Erythroblast (primary cell): ENCODE results near the gene TMEM250.

ENCODE experiments used
- GATA1 ChIP-seq: IDR thresholded peaks from 2 replicates; pipeline ENCODE4 v1.6.1; 2011; ENCODE audit warnings: low read depth, mild to moderate bottlenecking, control low read depth, low read length, moderate library complexity
- POLR2A ChIP-seq: IDR thresholded peaks from 2 replicates; pipeline ENCODE4 v1.6.1; 2011; ENCODE audit warnings: mild to moderate bottlenecking, low read length

- TF ChIP-seq POLR2A (no peak), GATA1 (no peak)
These were observed 10.5 kb upstream of the TMEM250 start for GRCh38 chr9:136129176-136129575.
